Amniotic epithelial cell (primary cell): Measurements from ENCODE around the gene TECPR2.
A peak's percentile ranks its signal among the peaks of the same experiment; 100 is the strongest.

Source experiments
- DNase-seq: peaks from one replicate; pipeline ENCODE4 v3.0.0-alpha.2; 2010; ENCODE audit warnings: low read depth

TECPR2 gene

GRCh38 chr14:102469261-102469660, 106.5 kb downstream of the TECPR2 start:
- DNase-seq, result no peak

- no peak for DNase-seq
These were observed 109.4 kb downstream of the TECPR2 start for GRCh38 chr14:102471921-102472790.

DNA sequence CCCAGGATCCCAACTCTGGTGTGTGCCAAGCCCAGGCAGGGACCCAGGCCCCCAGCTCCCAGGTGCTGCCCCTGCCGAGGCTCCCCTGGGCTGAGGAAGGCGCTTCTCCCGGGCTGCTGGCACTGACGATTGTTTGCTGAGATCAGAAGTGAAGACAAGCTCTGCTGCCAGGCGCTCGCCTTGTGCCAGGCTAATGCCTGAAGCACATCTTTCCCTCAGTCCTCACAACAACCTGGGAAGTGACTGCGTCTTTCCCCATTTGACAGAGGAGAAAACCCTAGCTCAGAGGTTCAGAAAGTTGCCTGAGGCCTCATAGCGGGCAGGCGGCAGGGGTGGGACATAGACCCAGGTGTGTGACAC, 110.0 kb downstream of the TECPR2 start:
- no peak for DNase-seq

GRCh38 chr14:102473559-102473958, 110.8 kb downstream of the TECPR2 start:
- DNase-seq, result no peak

GRCh38 chr14:102474934-102475333, 112.2 kb downstream of the TECPR2 start:
- DNase-seq, result no peak

DNA sequence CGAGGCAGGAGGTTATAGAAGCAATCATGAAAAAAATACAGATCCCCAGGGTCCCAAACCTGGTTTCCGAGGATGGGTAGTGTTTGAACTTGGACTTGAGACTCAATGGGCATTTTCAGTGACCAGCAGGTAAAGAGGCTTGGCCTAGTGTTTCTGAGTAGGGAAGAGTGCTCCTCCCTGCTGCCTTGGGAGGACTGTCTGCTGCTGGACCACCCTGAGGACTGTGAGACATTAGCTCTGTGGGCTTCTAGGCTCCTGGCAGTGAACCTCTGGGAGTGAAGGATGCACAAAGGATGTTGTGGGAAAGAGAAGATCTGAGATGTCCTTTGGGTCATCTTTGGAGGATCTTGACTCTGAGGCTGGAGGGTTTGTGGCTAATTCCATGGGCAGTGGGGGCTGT, 116.4 kb downstream of the TECPR2 start:
- DNase-seq, result no peak

DNA sequence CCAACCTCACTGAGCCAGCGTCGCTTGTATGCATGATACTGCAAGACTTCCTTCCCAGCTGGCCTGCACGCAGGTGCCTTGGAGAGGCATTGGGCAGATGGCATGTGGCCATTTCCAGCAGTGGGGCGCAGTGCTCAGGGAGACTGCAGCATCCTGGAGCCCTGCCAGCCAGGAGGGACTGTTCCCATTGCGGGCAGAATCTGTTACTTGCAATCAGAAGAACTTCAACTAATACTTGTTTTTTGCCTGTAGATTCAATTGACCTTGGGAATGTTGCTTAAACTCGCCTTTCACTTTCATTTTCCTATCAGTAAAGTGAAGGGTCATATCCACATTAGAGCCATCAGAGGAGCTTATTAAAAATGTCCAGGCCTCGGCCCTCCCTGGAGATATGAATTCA, 117.0 kb downstream of the TECPR2 start:
- no peak for DNase-seq

DNA sequence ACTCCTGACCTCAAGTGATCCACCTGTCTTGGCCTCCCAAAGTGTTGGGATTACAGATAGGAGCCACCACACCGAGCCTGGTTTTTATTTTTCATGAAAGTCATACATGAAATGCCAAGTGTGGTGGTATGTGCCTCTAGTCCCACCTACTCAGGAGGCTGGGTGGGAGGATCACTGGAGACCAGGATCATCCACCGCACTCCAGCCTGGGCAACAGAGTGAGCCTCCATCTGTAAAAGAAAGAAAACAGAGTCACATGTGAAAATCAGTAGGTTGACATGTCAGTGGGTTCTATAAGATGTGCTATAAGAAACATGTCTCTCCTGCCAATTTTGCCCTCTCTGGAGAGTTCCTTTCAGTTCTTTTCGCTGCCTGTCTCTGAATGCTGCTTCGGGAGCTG, 118.6 kb downstream of the TECPR2 start:
- DNase-seq, result no peak

GRCh38 chr14:102481791-102482238, 119.1 kb downstream of the TECPR2 start:
- peak; percentile 51 for DNase-seq

GRCh38 chr14:102484316-102484715, 121.6 kb downstream of the TECPR2 start:
- DNase-seq, result no peak

GRCh38 chr14:102485693-102486512, 123.2 kb downstream of the TECPR2 start:
- DNase-seq, result no peak

GRCh38 chr14:102486513-102487203, 123.9 kb downstream of the TECPR2 start:
- DNase-seq, result no peak

DNA sequence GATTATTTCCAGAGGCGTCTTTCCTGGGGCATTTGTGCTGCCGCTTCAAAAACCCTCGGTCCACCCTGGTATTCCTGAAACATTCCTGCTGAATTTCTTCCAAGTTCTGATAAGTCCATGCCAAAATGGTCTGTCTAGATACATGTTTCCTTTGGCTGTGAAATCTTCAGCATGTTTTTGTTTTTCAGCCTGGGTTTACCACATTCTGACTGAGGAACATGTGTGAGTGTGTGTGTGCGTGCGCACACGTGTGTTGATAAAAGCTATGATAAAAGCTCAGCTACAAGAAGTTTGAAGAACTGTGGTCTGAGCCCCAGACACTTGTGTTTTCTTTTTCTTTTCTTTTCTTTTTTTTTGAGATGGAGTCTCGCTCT, 124.5 kb downstream of the TECPR2 start:
- DNase-seq, result peak; percentile 58

- DNase-seq, result no peak
These were observed 127.7 kb downstream of the TECPR2 start for GRCh38 chr14:102490456-102490855.

- no peak for DNase-seq
These were observed 128.6 kb downstream of the TECPR2 start for GRCh38 chr14:102491366-102491765.

DNA sequence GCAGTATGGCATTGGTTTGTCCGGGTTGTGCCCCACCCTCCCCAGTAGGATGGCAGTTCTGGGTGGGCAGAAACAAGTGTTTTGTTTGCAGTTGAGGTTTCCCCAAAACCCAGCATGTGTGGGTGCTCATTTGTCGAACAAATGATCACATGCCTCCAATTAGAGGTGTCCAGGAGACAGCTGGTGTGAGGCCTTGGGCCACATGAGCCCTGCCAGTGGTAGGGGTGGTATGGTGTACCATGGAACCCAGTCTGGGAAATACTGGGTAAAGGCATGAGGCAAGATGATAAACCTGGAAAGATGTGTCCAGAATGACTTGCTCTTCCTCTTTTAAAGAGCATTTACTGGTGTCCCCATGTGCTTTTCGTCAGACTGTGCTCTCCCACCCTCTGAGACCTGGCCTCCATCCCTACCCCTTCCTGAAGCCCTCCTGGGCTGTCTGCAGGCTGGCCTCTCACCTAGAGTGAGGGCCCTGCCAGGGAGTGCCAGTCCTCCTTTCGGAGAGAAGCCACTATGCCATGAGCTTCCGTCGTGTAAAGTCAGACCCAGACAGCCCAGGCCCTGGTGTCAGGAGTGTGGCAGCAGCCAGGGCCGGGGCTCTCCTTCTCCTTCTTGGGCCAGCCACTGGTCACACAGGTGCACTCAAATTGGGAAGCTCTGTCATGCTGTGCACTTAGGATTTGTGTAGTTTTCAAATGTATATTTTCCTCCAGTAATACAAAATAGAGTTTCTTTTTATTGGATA, 129.2 kb downstream of the TECPR2 start:
- DNase-seq, result no peak

DNA sequence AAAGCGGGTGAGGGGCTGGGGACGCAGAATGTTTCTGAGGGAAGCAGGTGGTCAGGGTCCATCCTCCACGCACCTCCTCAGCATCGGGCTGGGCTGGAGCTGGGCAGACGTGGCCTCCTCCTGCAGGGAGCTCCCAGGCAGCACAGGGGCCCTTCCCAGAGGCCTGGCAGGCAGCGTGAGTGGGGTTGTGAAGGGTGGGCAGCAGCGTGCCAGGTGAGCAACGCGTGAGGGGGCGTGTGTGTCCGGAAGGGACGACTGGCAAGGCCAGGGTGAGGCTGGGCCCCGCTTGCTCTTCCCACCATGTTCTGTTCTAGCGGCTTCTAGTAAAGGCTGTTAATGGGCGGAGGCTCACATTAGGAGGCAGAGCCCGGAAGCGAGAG, 129.8 kb downstream of the TECPR2 start:
- DNase-seq, result no peak

- DNase-seq, result no peak
These were observed 130.4 kb downstream of the TECPR2 start for GRCh38 chr14:102493096-102493495.

DNA sequence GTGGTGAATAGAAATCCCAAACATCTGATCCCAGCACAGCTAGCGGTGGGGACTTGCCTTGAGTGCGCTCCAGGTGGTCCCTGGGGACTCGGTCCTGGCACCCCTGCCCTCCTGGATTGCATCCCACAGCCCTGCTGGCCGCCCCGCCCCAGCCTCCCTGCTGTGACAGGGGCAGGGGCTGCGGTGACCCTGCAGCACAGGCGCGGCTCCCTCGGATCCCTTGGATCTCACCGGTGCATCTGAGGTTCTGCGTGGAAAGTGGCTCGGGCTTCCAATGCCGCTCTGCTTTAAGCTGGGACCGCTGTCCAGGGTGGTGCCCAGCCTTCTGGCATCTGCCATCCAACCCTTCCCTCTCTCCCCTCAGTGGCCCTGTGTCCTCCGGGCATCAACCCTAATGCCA, 130.8 kb downstream of the TECPR2 start:
- no peak for DNase-seq

- DNase-seq, result no peak
These were observed 133.0 kb downstream of the TECPR2 start for GRCh38 chr14:102495491-102496330.

DNA sequence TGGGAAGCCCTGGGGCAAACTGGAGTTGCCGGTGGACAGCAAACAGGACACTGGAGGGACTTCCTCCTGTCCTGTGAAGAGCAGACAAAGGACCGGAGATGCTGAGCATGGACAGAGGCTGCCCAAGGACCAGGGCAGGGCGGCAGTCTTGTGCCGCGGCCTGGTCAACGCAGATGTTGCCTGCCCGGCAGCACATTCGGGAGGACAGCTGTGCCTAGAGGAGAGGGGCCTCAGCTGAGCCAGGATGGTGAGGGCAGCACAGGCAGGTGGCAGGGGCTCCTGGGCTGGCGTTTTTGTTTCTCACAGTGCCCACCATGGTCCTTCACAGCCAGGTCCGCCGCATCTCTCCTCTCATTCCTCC, 133.6 kb downstream of the TECPR2 start:
- DNase-seq, result no peak
